Epithelial cell of prostate (primary cell): Measurements from ENCODE around the gene PPIL6.
"Not testable (repeated sequence)": the region's sequence is repeated elsewhere in the genome, so short reads cannot be mapped to it uniquely, and the experiment has no call there.

Experiments
- DNase-seq: peaks from one replicate; pipeline ENCODE4 v3.0.0-alpha.2; 2011; ENCODE audit warnings: low read depth, low spot score
- H3K27ac ChIP-seq: fragments of 450-650 bp; 2 replicates; pipeline ENCODE4 v1.5.1; 2017; ENCODE audit warnings: mild to moderate bottlenecking

Gene PPIL6

GRCh38 chr6:109372130-109372529, 68.3 kb downstream of the PPIL6 start:
- no peak overlapping the region for H3K27ac ChIP-seq
- DNase-seq, result no peak

GRCh38 chr6:109370792-109371191, 69.6 kb downstream of the PPIL6 start:
- no peak for DNase-seq
- no peak overlapping the region for H3K27ac ChIP-seq

DNA sequence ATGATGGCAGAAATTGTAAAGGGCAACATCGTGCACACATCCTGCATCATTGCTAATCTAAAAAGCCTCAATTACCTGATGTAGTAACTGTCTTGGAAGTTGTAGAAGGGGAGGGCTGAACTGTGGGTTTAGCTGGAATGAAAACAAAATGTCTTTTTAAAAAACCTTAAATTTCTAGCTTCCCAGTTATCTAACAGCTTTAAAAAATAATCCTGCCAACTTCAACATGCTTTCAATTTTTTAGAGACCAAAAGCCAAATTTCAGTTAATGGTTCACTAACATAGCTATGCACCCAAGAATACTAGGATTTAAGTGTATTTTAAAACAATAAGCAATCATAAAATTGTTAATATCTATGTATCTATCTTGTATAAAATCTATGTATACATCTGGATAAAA, 70.1 kb downstream of the PPIL6 start:
- no peak for DNase-seq
- H3K27ac ChIP-seq, result no peak overlapping the region

DNA sequence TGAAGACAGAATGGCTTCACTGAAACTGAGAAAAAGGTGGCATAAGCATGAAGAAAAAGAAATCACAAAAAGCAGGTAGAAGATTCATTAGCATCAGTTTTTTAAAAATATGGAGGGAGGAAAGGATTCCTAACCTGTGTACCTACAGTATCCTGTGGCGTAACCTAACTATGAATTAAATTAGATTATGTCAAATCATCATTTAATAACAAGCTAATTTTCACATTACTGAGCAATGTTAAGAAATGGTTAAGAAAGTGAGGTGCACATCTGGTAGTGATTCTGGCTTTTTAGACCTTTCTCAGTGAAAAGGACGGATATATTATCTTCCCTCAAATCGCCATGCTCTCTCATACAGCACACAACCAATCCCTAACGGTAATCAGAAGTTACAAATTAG, 70.7 kb downstream of the PPIL6 start:
- H3K27ac ChIP-seq, result no peak overlapping the region
- no peak for DNase-seq

DNA sequence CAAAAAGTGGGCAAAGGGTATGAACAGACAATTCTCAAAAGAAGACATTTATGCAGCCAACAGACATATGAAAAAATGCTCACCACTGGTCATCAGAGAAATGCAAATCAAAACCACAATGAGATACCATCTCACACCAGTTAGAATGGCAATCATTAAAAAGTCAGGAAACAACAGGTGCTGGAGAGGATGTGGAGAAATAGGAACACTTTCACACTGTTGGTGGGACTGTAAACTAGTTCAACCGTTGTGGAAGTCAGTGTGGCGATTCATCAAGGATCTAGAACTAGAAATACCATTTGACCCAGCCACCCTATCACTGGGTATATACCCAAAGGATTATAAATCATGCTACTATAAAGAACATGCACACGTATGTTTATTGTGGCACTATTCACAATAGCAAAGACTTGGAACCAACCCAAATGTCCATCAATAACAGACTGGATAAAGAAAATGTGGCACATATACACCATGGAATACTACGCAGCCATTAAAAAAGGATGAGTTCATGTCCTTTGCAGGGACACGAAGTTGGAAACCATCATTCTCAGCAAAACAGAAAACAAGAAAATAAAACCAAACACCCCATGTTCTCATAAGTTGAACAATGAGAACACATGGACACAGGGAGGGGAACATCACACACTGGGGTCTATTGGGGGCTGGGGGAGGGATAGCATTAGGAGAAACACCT, 75.9 kb downstream of the PPIL6 start:
- not testable (repeated sequence) for DNase-seq, H3K27ac ChIP-seq

DNA sequence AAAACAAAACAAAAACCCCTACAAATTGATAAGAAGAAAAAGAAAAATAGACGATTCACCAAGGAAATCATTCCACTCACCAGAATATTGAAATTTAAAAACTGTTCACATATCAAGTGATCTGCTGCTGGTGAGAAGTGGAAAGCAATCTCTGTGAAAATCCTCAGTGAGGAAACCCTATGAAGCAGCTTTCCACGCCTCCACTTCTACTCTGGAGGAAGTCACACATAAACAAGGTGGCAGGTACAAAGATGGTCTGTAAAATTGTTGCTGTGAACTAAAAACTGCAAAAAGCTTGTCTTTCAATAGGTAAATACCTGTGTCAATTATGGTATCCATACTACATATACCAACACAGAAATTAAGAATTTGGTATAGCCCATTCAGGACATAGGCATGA, 76.7 kb downstream of the PPIL6 start:
- no peak for DNase-seq
- no peak overlapping the region for H3K27ac ChIP-seq

DNA sequence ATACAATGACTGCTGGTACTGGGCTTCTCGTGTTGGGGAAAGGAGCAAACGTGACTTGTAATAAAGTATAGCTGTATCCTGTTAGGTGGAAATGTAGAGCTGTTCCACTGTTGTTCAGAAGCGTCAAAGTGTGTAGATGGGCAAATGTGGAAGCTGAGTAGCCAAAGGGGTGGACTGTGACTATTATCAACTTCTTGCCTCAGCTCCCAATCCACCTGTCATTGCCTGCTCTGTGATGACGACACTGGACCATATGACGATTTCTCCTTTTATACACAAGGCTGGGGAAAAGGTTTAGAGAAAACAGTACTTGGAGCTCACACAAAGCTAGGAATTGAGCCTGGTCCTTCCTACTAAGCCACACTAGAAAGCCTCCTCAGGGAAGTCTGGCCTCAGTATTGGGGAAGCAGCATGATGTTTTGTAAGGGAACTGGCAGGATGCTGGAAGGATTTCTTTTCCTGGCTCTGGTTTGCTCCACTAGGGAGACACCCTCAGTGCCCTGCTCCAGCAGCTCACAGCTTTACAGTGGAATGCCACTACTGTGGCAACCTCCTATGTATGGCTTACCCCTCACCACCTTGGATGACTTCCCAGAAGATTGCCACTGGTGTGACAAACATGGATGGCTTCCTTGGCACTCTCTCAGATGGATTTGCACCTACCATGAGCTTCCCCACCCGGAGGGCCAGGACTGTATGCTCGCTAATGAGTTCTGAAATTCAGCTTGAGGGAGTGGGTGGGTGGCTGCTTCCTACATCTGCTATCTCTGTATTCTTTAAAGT, 78.1 kb downstream of the PPIL6 start:
- H3K27ac ChIP-seq, result no peak overlapping the region
- DNase-seq, result no peak

- DNase-seq, result no peak
- no peak overlapping the region for H3K27ac ChIP-seq
Observed at GRCh38 chr6:109360791-109361190, 79.6 kb downstream of the PPIL6 start.

- H3K27ac ChIP-seq, result no peak overlapping the region
- no peak for DNase-seq
Observed at GRCh38 chr6:109360281-109360680, 80.1 kb downstream of the PPIL6 start.

DNA sequence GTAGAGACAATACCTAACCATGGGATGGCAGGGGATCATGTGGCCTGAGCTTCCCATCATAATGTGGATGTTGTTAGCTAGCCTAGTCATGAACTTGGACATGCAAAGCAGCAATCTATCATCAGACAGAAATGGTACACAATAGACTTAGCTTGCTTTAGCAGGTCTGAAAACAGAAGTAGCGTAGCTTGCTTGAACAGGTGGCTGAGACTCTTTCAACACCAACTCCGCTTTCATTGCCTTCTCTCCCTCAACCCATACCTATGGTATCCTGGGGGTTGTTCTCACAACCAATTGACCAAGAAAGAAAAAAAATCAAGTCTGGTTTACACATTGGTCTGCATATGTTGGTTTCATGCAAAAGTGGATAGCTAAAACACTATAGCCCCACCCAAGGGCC, 81.2 kb downstream of the PPIL6 start:
- no peak for DNase-seq
- H3K27ac ChIP-seq, result no peak overlapping the region

DNA sequence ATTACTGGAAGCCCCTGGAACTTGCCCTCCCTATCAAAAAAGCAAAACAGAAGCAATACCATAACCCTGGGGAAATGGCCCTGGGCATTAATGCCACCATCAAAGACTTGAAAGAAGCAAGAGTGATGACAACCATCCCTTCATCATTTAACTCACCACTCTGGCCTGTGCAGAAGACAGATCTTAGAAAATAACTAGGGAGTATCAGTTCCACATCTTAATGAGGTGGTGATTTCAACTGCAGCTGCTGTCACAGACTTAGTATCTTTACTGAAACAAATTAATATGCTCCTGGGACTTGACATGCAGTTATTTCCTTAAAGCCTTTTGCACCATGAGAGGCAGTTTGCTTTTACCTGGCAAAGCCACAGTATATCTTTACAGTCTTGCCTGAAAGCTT, 82.2 kb downstream of the PPIL6 start:
- no peak overlapping the region for H3K27ac ChIP-seq
- DNase-seq, result no peak

- no peak for DNase-seq
- no peak overlapping the region for H3K27ac ChIP-seq
Observed at GRCh38 chr6:109356237-109356636, 84.2 kb downstream of the PPIL6 start.

- DNase-seq, result no peak
- no peak overlapping the region for H3K27ac ChIP-seq
Observed at GRCh38 chr6:109351231-109352130, 88.9 kb downstream of the PPIL6 start.

- H3K27ac ChIP-seq, result peak overlapping the region; percentile 48
- peak; percentile 68 for DNase-seq
Observed at GRCh38 chr6:109349419-109349987, 90.9 kb downstream of the PPIL6 start.

DNA sequence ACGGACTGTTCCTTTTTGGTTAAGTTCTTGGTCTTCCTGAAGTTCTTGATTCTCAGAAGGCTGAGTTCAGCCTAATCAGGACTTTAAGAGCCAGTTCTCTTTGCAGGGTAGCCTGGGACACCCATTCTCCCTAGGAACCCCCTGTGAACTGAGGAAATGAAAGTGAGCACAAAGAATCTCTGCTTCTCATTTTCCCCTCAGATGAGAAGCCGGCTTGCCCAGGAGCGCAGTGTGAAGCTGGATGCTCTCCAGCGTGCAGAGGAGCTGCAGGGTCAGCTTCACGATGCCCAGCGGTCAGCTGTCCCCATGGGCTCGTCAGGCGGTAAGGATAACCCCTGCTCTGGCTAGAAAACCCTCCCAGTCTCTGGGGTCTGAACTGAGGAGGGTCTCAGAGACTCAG, 92.2 kb downstream of the PPIL6 start:
- H3K27ac ChIP-seq, result peak overlapping the region; percentile 10
- no peak for DNase-seq

DNA sequence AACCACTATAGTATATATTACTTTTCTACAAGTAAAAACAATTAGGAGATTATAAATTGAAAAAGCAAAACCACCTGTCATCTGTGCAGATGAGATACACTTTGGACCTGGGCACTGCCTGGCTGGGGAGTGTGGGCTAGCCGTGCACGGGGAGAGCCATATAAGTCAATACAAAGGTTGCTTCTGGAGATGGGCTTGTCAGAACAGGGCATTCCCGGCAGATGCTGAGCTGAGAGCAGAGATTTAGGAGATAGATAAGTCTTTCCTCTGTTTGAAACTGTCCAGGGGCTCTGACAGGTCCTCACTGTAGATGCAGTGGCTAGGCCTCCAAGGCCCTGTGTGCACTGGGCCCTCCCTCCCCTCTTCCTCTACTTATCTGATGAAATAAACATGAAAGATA, 92.6 kb downstream of the PPIL6 start:
- no peak for DNase-seq
- peak overlapping the region; percentile 10 for H3K27ac ChIP-seq

DNA sequence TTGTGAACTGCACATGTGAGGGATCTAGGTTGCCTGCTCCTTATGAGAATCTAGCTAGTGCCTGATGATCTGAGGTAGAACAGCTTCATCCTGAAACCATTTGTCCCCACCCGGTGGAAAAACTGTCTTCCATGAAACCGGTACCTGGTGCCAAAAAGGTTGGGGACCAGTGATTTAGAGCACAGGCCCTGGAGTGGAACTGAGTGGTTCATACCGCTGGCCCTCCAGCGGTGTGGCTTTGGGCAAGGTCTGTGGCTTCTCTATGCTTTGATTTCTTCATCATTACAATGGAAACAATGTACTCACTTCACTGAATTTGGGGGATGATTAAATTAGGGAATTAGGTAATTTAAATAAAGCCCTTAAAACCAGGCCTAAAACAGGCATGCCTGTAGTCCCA, 94.4 kb downstream of the PPIL6 start:
- DNase-seq, result no peak
- H3K27ac ChIP-seq, result no peak overlapping the region

DNA sequence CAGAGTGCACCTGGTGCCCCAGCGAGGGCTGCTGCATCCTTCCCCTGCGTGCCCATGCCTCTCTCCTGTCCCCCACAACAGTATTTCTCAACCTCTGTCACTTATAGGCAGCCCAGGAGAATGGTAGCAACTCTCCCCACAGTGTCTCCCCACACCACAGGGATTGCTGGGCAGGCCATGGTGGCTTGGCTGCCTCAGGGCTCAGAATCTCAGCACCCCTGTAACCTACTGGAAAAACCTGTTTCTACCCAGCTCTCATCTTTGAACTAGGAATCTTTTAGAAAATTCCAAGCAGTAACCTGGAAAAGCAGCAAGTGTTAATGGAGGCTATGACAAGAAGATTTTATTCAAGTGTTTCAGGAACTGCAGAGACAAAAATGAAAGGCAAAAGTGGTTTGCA, 96.2 kb downstream of the PPIL6 start:
- no peak for DNase-seq
- no peak overlapping the region for H3K27ac ChIP-seq

DNA sequence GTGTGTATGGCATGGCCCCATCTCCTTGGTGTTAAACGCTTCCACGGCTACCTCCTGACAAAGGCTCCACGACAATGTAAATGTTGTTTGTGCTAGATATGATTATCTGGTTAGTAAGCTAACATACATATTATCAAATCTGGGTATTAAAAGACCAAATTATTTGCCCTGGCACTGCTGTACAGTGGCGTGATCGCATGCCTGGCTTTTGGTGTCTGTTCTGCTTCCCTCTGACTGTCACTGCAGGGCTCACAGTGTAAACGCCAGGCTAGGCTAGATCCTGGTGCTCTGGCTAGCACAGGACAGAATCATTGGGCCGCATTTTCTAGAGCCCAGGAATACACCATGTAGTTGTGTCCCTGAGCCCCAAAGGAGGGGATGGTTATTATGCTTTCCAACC, 96.9 kb downstream of the PPIL6 start:
- H3K27ac ChIP-seq, result no peak overlapping the region
- no peak for DNase-seq

DNA sequence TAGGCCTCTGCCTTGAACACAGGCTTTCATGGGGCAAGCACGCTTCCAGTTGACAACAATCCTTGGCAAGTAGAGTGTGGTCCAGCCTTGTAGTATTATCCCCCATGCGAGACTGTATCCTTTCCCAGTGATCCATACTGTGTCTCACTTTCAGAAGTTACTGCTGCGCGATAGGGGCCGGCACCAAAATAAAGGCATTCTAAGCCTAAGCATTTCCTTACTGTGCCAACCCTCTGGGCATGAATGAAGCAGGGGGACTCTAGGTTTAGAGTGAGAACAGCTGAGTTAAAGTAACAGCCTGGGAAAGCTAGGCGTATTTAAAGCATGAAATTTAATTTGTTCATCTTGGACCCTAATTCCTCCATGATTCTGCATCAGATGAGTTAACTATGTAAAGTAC, 97.5 kb downstream of the PPIL6 start:
- DNase-seq, result no peak
- H3K27ac ChIP-seq, result no peak overlapping the region

GRCh38 chr6:109342506-109342905, 97.9 kb downstream of the PPIL6 start:
- H3K27ac ChIP-seq, result no peak overlapping the region
- DNase-seq, result no peak
